ENCODE data around the gene TRAF1. TPM values are rescaled to one million over a fixed set of nuclear protein-coding genes. Genes with fewer than 3 reads are reported as not detected.

Gene TRAF1
- total RNA-seq, 1 experiment from 2014 or later, result 1.7 TPM

- no TSS peak for BruUV-seq (replicated peaks)
- intact Hi-C loops (cut with micrococcal nuclease), result no loop called here
- ATAC-seq, result no peak
These were observed 9.4 kb downstream of the TRAF1 start for GRCh38 chr9:120916991-120917880.

More at GRCh38 chr9:120916991-120917880, 9.4 kb downstream of the TRAF1 start:
- H2AFZ ChIP-seq (ENCODE audit: low read depth, low read length, poor library complexity, severe bottlenecking), result no peak overlapping the region
- ChIA-PET RAD21 (ENCODE audit: low non-redundant PET in 1 of 2, low total read pairs in 2 of 2, uncharacterized antibody in 2 of 2, unreplicated experiment in 2 of 2) (no interaction called here), CTCF (interaction anchor here (0.8 kb wide), 1 partner anchor 64 kb away, joined by 3 read pairs; no protein-coding TSS in a partner anchor), POLR2A (no interaction called here)
- H4K20me1 ChIP-seq (ENCODE audit: insufficient read depth), result no peaks in the 10 kb centered on the region
- H3K4me1 ChIP-seq (ENCODE audit: control insufficient read depth in 1 of 2, insufficient read depth in 2 of 2, low read length in 2 of 2), result no peaks in the 10 kb centered on the region
- H3K9me3 ChIP-seq (ENCODE audit: control insufficient read depth in 1 of 2, insufficient read depth in 1 of 2, low read depth in 1 of 2, low read length in 2 of 2), result no peaks in the 10 kb centered on the region
- no peaks in the 10 kb centered on the region for H3K79me2 ChIP-seq (ENCODE audit: insufficient read depth, low read length)
- TF ChIP-seq ZFX (IDR thresholded peaks at IDR 0.05), result no peak
- TF ChIP-seq ZNF274 (IDR thresholded peaks at IDR 0.05; ENCODE audit: low read depth, low read length), result no peak
- no peak for TF ChIP-seq REST (IDR thresholded peaks at IDR 0.05; ENCODE audit: low read depth)
- TF ChIP-seq ELF1 (IDR thresholded peaks at IDR 0.05; ENCODE audit: borderline replicate concordance, low read depth), result no peak
- no peak for TF ChIP-seq POLR2A (IDR thresholded peaks at IDR 0.05; ENCODE audit: borderline replicate concordance, extremely low read depth, insufficient read depth, insufficient read length)
- no peak for TF ChIP-seq SIN3A (IDR thresholded peaks at IDR 0.05; ENCODE audit: low read depth)
- TF ChIP-seq MAX (IDR thresholded peaks at IDR 0.05), result no peak
- no peak for TF ChIP-seq TCF7L2 (IDR thresholded peaks at IDR 0.05; ENCODE audit: borderline replicate concordance, extremely low read depth, insufficient read depth, insufficient read length)
- TF ChIP-seq ATF3 (IDR thresholded peaks at IDR 0.05), result no peak
- TF ChIP-seq EZH2 (IDR thresholded peaks at IDR 0.05), result no peak
- TF ChIP-seq CTCF (IDR thresholded peaks at IDR 0.05 in 2 of 3, conservative IDR thresholded peaks at IDR 0.05 in 1 of 3; ENCODE audit: borderline replicate concordance in 1 of 3, insufficient read depth in 1 of 3, low read depth in 2 of 3, low read length in 2 of 3), result no peak
- TF ChIP-seq SRF (IDR thresholded peaks at IDR 0.05; ENCODE audit: low read depth), result no peak
- no peak for TF ChIP-seq POLR2AphosphoS5 (IDR thresholded peaks at IDR 0.05; ENCODE audit: low read depth, low read length)
- TF ChIP-seq SP1 (IDR thresholded peaks at IDR 0.05; ENCODE audit: low read depth), result no peak
- TF ChIP-seq EGR1 (IDR thresholded peaks at IDR 0.05; ENCODE audit: low read depth), result no peak
- no peak for TF ChIP-seq EZH2phosphoT487 (IDR thresholded peaks at IDR 0.05; ENCODE audit: borderline replicate concordance)
- no peak for TF ChIP-seq ZBTB33 (IDR thresholded peaks at IDR 0.05; ENCODE audit: extremely low read depth, insufficient replicate concordance, low read length)
- TF ChIP-seq FOSL1 (IDR thresholded peaks at IDR 0.05; ENCODE audit: low read depth), result no peak
- TF ChIP-seq YY1 (IDR thresholded peaks at IDR 0.05; ENCODE audit: extremely low read depth, insufficient replicate concordance, low read depth, low read length), result no peak
- no peaks in the 10 kb centered on the region for H3K36me3 ChIP-seq (ENCODE audit: control insufficient read depth in 1 of 2, insufficient read depth in 2 of 2, low read length in 2 of 2)
- no peak overlapping the region for H3K27ac ChIP-seq (ENCODE audit: low read depth, low read length)
- no peaks in the 10 kb centered on the region for H3K9me2 ChIP-seq (ENCODE audit: insufficient read depth)
- H3K4me2 ChIP-seq (ENCODE audit: low read length), result no peak overlapping the region
- no peaks in the 10 kb centered on the region for H3K27me3 ChIP-seq (ENCODE audit: insufficient read depth, low read length)
- H3K9ac ChIP-seq (ENCODE audit: low read length), result no peak overlapping the region
- no peak for DNase-seq (ENCODE audit: low read depth, low spot score)
- H3K4me3 ChIP-seq (replicated peaks in 1 of 2; ENCODE audit: low read depth in 1 of 2, low read length in 2 of 2), result no peak overlapping the region
